Measurements from ENCODE around the gene KCNJ5.

GRCh38 chr11:128867277-128867676, 23.9 kb upstream of the KCNJ5 start, which contains the start of gene KCNJ1:
- no peak for TF ChIP-seq CTCF (IDR thresholded peaks at IDR 0.05)
- TF ChIP-seq POLR2A (IDR thresholded peaks at IDR 0.05), result no peak
- TF ChIP-seq POLR2AphosphoS5 (IDR thresholded peaks at IDR 0.05), result no peak

Data from breast epithelium (tissue), 3 donors.